Colon (tissue), 2 donors: ENCODE data around the gene CDH13.

Source experiments
- FAIRE-seq: peaks from 2 replicates; lab custom pipeline; 2012; peaks lifted over from hg19 to GRCh38; lab: Jason Lieb, UNC
- donor health status: control.
- donor health status: control.

CDH13 gene

GRCh38 chr16:82846806-82847205, 220.0 kb downstream of the CDH13 start:
- no peak for FAIRE-seq

GRCh38 chr16:82848013-82848412, 221.2 kb downstream of the CDH13 start:
- FAIRE-seq = no peak

- no peak for FAIRE-seq
Observed at GRCh38 chr16:82852388-82853008, 225.7 kb downstream of the CDH13 start.

- no peak for FAIRE-seq
Observed at GRCh38 chr16:82855471-82855870, 228.7 kb downstream of the CDH13 start.

GRCh38 chr16:82857693-82858365, 231.1 kb downstream of the CDH13 start:
- FAIRE-seq = no peak

- FAIRE-seq = no peak
Observed at GRCh38 chr16:82859662-82860061, 232.9 kb downstream of the CDH13 start.

- FAIRE-seq = no peak
Observed at GRCh38 chr16:82860071-82860470, 233.3 kb downstream of the CDH13 start.

GRCh38 chr16:82862057-82862456, 235.3 kb downstream of the CDH13 start:
- no peak for FAIRE-seq

- FAIRE-seq = no peak
Observed at GRCh38 chr16:82864332-82865040, 237.7 kb downstream of the CDH13 start.

GRCh38 chr16:82865412-82865811, 238.6 kb downstream of the CDH13 start:
- FAIRE-seq = no peak

- no peak for FAIRE-seq
Observed at GRCh38 chr16:82867485-82867884, 240.7 kb downstream of the CDH13 start.

GRCh38 chr16:82874271-82874670, 247.5 kb downstream of the CDH13 start:
- no peak for FAIRE-seq

- FAIRE-seq = no peak
Observed at GRCh38 chr16:82874672-82875071, 247.9 kb downstream of the CDH13 start.

GRCh38 chr16:82876951-82877350, 250.2 kb downstream of the CDH13 start:
- FAIRE-seq = no peak

- FAIRE-seq = no peak
Observed at GRCh38 chr16:82878466-82878865, 251.7 kb downstream of the CDH13 start.

- no peak for FAIRE-seq
Observed at GRCh38 chr16:82880346-82880745, 253.6 kb downstream of the CDH13 start.

- FAIRE-seq = no peak
Observed at GRCh38 chr16:82881516-82881915, 254.7 kb downstream of the CDH13 start.

GRCh38 chr16:82882226-82882625, 255.5 kb downstream of the CDH13 start:
- FAIRE-seq = no peak

- FAIRE-seq = no peak
Observed at GRCh38 chr16:82882982-82883835, 256.4 kb downstream of the CDH13 start.

GRCh38 chr16:82884320-82884898, 257.6 kb downstream of the CDH13 start:
- no peak for FAIRE-seq

GRCh38 chr16:82886146-82886545, 259.4 kb downstream of the CDH13 start:
- FAIRE-seq = no peak

GRCh38 chr16:82888591-82889001, 261.8 kb downstream of the CDH13 start:
- no peak for FAIRE-seq
